IPS-18a (cell line): ENCODE measurements around the gene MCU.

ENCODE experiments used
- H3K27ac ChIP-seq: one replicate; pipeline ENCODE4 v1.5.1; 2013; ENCODE audit warnings: low read length
- H3K27me3 ChIP-seq: one replicate; pipeline ENCODE4 v1.6.1; 2013; ENCODE audit warnings: mild to moderate bottlenecking, low read length; ENCODE audit not compliant: control insufficient read depth, insufficient read depth
- H3K36me3 ChIP-seq: one replicate; pipeline ENCODE4 v1.6.1; 2013; ENCODE audit warnings: low read depth, low read length; ENCODE audit not compliant: control insufficient read depth
- H3K4me1 ChIP-seq: one replicate; pipeline ENCODE4 v1.6.1; 2013; ENCODE audit warnings: low read depth, low read length; ENCODE audit not compliant: control insufficient read depth
- H3K4me3 ChIP-seq: one replicate; pipeline ENCODE4 v1.5.1; 2013; ENCODE audit warnings: low read length
- H3K9ac ChIP-seq: one replicate; pipeline ENCODE4 v1.6.1; 2013; ENCODE audit warnings: mild to moderate bottlenecking, low read length, moderate library complexity
- H3K9me3 ChIP-seq: one replicate; pipeline ENCODE4 v1.6.1; 2013; ENCODE audit warnings: low read depth, low read length; ENCODE audit not compliant: control insufficient read depth

The MCU gene

GRCh38 chr10:72831696-72832409 is 139.9 kb downstream of the MCU start:
- Histone ChIP-seq H3K9ac (no peak overlapping the region), H3K36me3 (no peaks in the 10 kb centered on the region), H3K4me1 (peaks cover 20% of the 10 kb centered on the region), H3K4me3 (no peak overlapping the region), H3K9me3 (no peaks in the 10 kb centered on the region), H3K27ac (no peak overlapping the region), H3K27me3 (no peaks in the 10 kb centered on the region)

GRCh38 chr10:72832701-72833100 is 140.8 kb downstream of the MCU start:
- Histone ChIP-seq H3K4me3 (no peak overlapping the region), H3K9ac (no peak overlapping the region), H3K9me3 (no peaks in the 10 kb centered on the region), H3K27me3 (no peaks in the 10 kb centered on the region), H3K4me1 (peaks cover 18% of the 10 kb centered on the region), H3K27ac (no peak overlapping the region), H3K36me3 (no peaks in the 10 kb centered on the region)

GRCh38 chr10:72834183-72834825 is 142.4 kb downstream of the MCU start:
- peaks cover 9% of the 10 kb centered on the region for H3K4me1 ChIP-seq
- H3K27me3 ChIP-seq: no peaks in the 10 kb centered on the region
- H3K27ac ChIP-seq: no peak overlapping the region
- no peak overlapping the region for H3K4me3 ChIP-seq
- no peaks in the 10 kb centered on the region for H3K36me3 ChIP-seq
- no peaks in the 10 kb centered on the region for H3K9me3 ChIP-seq
- H3K9ac ChIP-seq: no peak overlapping the region

GRCh38 chr10:72840319-72840718 is 148.4 kb downstream of the MCU start:
- H3K4me1 ChIP-seq: no peaks in the 10 kb centered on the region
- H3K36me3 ChIP-seq: no peaks in the 10 kb centered on the region
- no peak overlapping the region for H3K27ac ChIP-seq
- no peak overlapping the region for H3K4me3 ChIP-seq
- H3K27me3 ChIP-seq: no peaks in the 10 kb centered on the region
- no peaks in the 10 kb centered on the region for H3K9me3 ChIP-seq
- H3K9ac ChIP-seq: no peak overlapping the region

GRCh38 chr10:72841487-72841886 is 149.5 kb downstream of the MCU start:
- H3K4me3 ChIP-seq: no peak overlapping the region
- H3K9ac ChIP-seq: no peak overlapping the region
- H3K9me3 ChIP-seq: no peaks in the 10 kb centered on the region
- no peaks in the 10 kb centered on the region for H3K36me3 ChIP-seq
- no peak overlapping the region for H3K27ac ChIP-seq
- H3K27me3 ChIP-seq: no peaks in the 10 kb centered on the region
- H3K4me1 ChIP-seq: no peaks in the 10 kb centered on the region

GRCh38 chr10:72842164-72842563 is 150.2 kb downstream of the MCU start:
- Histone ChIP-seq H3K27me3 (no peaks in the 10 kb centered on the region), H3K4me3 (no peak overlapping the region), H3K4me1 (no peaks in the 10 kb centered on the region), H3K9ac (no peak overlapping the region), H3K36me3 (no peaks in the 10 kb centered on the region), H3K27ac (no peak overlapping the region), H3K9me3 (no peaks in the 10 kb centered on the region)

- Histone ChIP-seq H3K27ac (no peak overlapping the region), H3K36me3 (no peaks in the 10 kb centered on the region), H3K4me3 (no peak overlapping the region), H3K4me1 (no peaks in the 10 kb centered on the region), H3K9ac (no peak overlapping the region), H3K9me3 (peaks cover 1% of the 10 kb centered on the region), H3K27me3 (no peaks in the 10 kb centered on the region)
These were observed 154.3 kb downstream of the MCU start for GRCh38 chr10:72846238-72846637.

- Histone ChIP-seq H3K27me3 (no peaks in the 10 kb centered on the region), H3K27ac (no peak overlapping the region), H3K9me3 (peaks cover 2% of the 10 kb centered on the region), H3K9ac (no peak overlapping the region), H3K4me3 (no peak overlapping the region), H3K4me1 (no peaks in the 10 kb centered on the region), H3K36me3 (no peaks in the 10 kb centered on the region)
These were observed 155.7 kb downstream of the MCU start for GRCh38 chr10:72847681-72848080.

GRCh38 chr10:72850861-72851260 is 158.9 kb downstream of the MCU start:
- no peak overlapping the region for H3K4me3 ChIP-seq
- no peaks in the 10 kb centered on the region for H3K36me3 ChIP-seq
- no peaks in the 10 kb centered on the region for H3K4me1 ChIP-seq
- H3K9ac ChIP-seq: no peak overlapping the region
- H3K9me3 ChIP-seq: peaks cover 2% of the 10 kb centered on the region
- no peak overlapping the region for H3K27ac ChIP-seq
- H3K27me3 ChIP-seq: no peaks in the 10 kb centered on the region

- Histone ChIP-seq H3K36me3 (no peaks in the 10 kb centered on the region), H3K9ac (no peak overlapping the region), H3K4me3 (no peak overlapping the region)
These were observed 159.6 kb downstream of the MCU start for GRCh38 chr10:72851509-72851908.

GRCh38 chr10:72852508-72852907 is 160.6 kb downstream of the MCU start:
- no peak overlapping the region for H3K4me3 ChIP-seq
- H3K36me3 ChIP-seq: no peaks in the 10 kb centered on the region
- no peak overlapping the region for H3K27ac ChIP-seq
- H3K9me3 ChIP-seq: peaks cover 2% of the 10 kb centered on the region
- H3K4me1 ChIP-seq: no peaks in the 10 kb centered on the region
- no peaks in the 10 kb centered on the region for H3K27me3 ChIP-seq
- no peak overlapping the region for H3K9ac ChIP-seq

More at GRCh38 chr10:72851509-72851908, 159.6 kb downstream of the MCU start:
- Histone ChIP-seq H3K4me1 (no peaks in the 10 kb centered on the region), H3K9me3 (peaks cover 2% of the 10 kb centered on the region), H3K27ac (no peak overlapping the region), H3K27me3 (no peaks in the 10 kb centered on the region)

- Histone ChIP-seq H3K27me3 (no peaks in the 10 kb centered on the region), H3K4me1 (no peaks in the 10 kb centered on the region), H3K36me3 (no peaks in the 10 kb centered on the region), H3K9ac (no peak overlapping the region), H3K4me3 (no peak overlapping the region), H3K9me3 (peaks cover 2% of the 10 kb centered on the region), H3K27ac (no peak overlapping the region)
These were observed 163.2 kb downstream of the MCU start for GRCh38 chr10:72855129-72855528.
